NCI-H146 treated with DMSO at 0.1 percent for 48 hours (cell line): ENCODE measurements around the gene NFIC.

ENCODE experiments used
- DNase-seq: peaks from one replicate; lab custom pipeline; 2025; ENCODE audit not compliant: unreplicated experiment; lab: John Stamatoyannopoulos, UW

Gene NFIC

GRCh38 chr19:3358689-3359014 lies 7.7 kb upstream of the NFIC start:
- no peak for DNase-seq

GRCh38 chr19:3359015-3359918 lies 7.1 kb upstream of the NFIC start:
- no peak for DNase-seq

GRCh38 chr19:3359919-3360420 lies 6.4 kb upstream of the NFIC start:
- DNase-seq, result no peak

- DNase-seq, result no peak
Measured at GRCh38 chr19:3360421-3361383, 5.7 kb upstream of the NFIC start.

GRCh38 chr19:3361384-3362216 lies 4.8 kb upstream of the NFIC start:
- DNase-seq, result no peak

- DNase-seq, result no peak
Measured at GRCh38 chr19:3362217-3362906, 4.0 kb upstream of the NFIC start.

GRCh38 chr19:3363841-3364500 lies 2.4 kb upstream of the NFIC start:
- no peak for DNase-seq

- no peak for DNase-seq
Measured at GRCh38 chr19:3364501-3364858, 1.9 kb upstream of the NFIC start.

- no peak for DNase-seq
Measured at GRCh38 chr19:3365093-3365835, 1.1 kb upstream of the NFIC start.

GRCh38 chr19:3366753-3367627 lies 607 bp downstream of the NFIC start:
- DNase-seq, result no peak

- no peak for DNase-seq
Measured at GRCh38 chr19:3367628-3368440, 1.5 kb downstream of the NFIC start.

GRCh38 chr19:3368441-3368795 lies 2.0 kb downstream of the NFIC start:
- no peak for DNase-seq

- no peak for DNase-seq
Measured at GRCh38 chr19:3368848-3369336, 2.5 kb downstream of the NFIC start.

- DNase-seq, result no peak
Measured at GRCh38 chr19:3369337-3370213, 3.2 kb downstream of the NFIC start.

GRCh38 chr19:3370214-3370720 lies 3.9 kb downstream of the NFIC start:
- DNase-seq, result no peak
